ENCODE results near the gene TRIM56.

DNA sequence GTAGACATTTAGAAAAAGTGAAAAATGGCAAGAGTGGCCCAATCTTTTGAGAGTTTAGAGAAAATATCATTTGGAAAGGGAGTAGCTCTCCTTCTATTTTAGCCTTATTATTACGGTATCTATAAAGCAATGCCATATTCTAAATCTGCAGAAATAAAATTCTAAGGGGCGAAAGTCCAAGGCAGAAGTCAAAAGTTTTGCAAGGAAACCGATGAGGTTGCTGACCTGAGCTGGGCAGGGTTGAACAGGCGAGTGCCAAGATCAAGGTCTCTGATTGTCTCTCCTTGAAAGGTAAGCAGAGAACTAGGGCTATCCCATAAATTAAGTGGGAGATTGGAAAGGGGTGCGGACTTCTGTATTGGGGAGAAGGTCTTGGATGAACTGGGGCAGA, 11.7 kb downstream of the TRIM56 start:
- TF ChIP-seq, protein P1, sequence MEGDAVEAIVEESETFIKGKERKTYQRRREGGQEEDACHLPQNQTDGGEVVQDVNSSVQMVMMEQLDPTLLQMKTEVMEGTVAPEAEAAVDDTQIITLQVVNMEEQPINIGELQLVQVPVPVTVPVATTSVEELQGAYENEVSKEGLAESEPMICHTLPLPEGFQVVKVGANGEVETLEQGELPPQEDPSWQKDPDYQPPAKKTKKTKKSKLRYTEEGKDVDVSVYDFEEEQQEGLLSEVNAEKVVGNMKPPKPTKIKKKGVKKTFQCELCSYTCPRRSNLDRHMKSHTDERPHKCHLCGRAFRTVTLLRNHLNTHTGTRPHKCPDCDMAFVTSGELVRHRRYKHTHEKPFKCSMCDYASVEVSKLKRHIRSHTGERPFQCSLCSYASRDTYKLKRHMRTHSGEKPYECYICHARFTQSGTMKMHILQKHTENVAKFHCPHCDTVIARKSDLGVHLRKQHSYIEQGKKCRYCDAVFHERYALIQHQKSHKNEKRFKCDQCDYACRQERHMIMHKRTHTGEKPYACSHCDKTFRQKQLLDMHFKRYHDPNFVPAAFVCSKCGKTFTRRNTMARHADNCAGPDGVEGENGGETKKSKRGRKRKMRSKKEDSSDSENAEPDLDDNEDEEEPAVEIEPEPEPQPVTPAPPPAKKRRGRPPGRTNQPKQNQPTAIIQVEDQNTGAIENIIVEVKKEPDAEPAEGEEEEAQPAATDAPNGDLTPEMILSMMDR (IDR thresholded peaks at IDR 0.05): no peak
- no peak for TF ChIP-seq POLR2A (IDR thresholded peaks at IDR 0.05)
